ENCODE results near the gene AK6. TPM values are rescaled to one million over a fixed set of nuclear protein-coding genes. Genes with fewer than 3 reads are reported as not detected.

The AK6 gene
- total RNA-seq, 1 experiment from 2014 or later: 75.1 TPM

- BruUV-seq (replicated peaks): no TSS peak
- H3K9me3 Mint-ChIP-seq (ENCODE audit: unreplicated experiment): no peaks in the 10 kb centered on the region
- no peaks in the 10 kb centered on the region for H3K27me3 Mint-ChIP-seq (ENCODE audit: insufficient read depth, unreplicated experiment)
- intact Hi-C loops (cut with micrococcal nuclease; ENCODE audit: unreplicated experiment): no loop called here
- TF ChIP-seq CTCF (IDR thresholded peaks at IDR 0.05; ENCODE audit: insufficient read depth in 1 of 2, low read depth in 1 of 2, low read length in 1 of 2, severe bottlenecking in 1 of 2, unreplicated experiment in 1 of 2): no peak
- H3K4me1 Mint-ChIP-seq (ENCODE audit: low read depth, unreplicated experiment): no peaks in the 10 kb centered on the region
- H3K4me1 ChIP-seq: no peaks in the 10 kb centered on the region
- ChIA-PET POLR2A (no interaction called here), CTCF (no interaction called here)
- no peaks in the 10 kb centered on the region for H3K9me3 ChIP-seq
- H3K27me3 ChIP-seq (replicated peaks; ENCODE audit: control insufficient read depth, insufficient read depth, low read length): no peaks in the 10 kb centered on the region
- H3K36me3 ChIP-seq (ENCODE audit: control insufficient read depth, insufficient read depth, low read length): 0 out of 2 replicates have a peak, but pooled peaks cover 1% of the 10 kb centered on the region
- no peak overlapping the region for H3K4me3 Mint-ChIP-seq (ENCODE audit: unreplicated experiment)
- no peak overlapping the region for H3K4me3 ChIP-seq (ENCODE audit: low read depth, low read length)
- no peak for DNase-seq
- peaks cover 51% of the 10 kb centered on the region for H3K36me3 Mint-ChIP-seq (ENCODE audit: insufficient read depth, unreplicated experiment)
- no peak overlapping the region for H3K27ac Mint-ChIP-seq (ENCODE audit: unreplicated experiment)
Observed at GRCh38 chr5:69350664-69351063, 18.7 kb downstream of the AK6 start.

GRCh38 chr5:69343083-69343482, 26.2 kb downstream of the AK6 start:
- H3K4me3 Mint-ChIP-seq (ENCODE audit: unreplicated experiment): no peak overlapping the region
- ChIA-PET POLR2A (interaction anchor here (0.6 kb wide), 1 partner anchor 53 kb away, joined by 3 read pairs; no protein-coding TSS in a partner anchor), CTCF (interaction anchor here (1.1 kb wide), 1 partner anchor 9 kb away, joined by 5 read pairs; no protein-coding TSS in a partner anchor)
- no peaks in the 10 kb centered on the region for H3K27me3 ChIP-seq (replicated peaks; ENCODE audit: control insufficient read depth, insufficient read depth, low read length)
- no peak overlapping the region for H3K4me3 ChIP-seq (ENCODE audit: low read depth, low read length)
- H3K4me1 Mint-ChIP-seq (ENCODE audit: low read depth, unreplicated experiment): no peaks in the 10 kb centered on the region
- H3K36me3 ChIP-seq (ENCODE audit: control insufficient read depth, insufficient read depth, low read length): no peaks in the 10 kb centered on the region
- H3K9me3 ChIP-seq: no peaks in the 10 kb centered on the region
- H3K27me3 Mint-ChIP-seq (ENCODE audit: insufficient read depth, unreplicated experiment): no peaks in the 10 kb centered on the region
- DNase-seq: no peak
- H3K9me3 Mint-ChIP-seq (ENCODE audit: unreplicated experiment): no peaks in the 10 kb centered on the region
- TF ChIP-seq CTCF (IDR thresholded peaks at IDR 0.05; ENCODE audit: insufficient read depth in 1 of 2, low read depth in 1 of 2, low read length in 1 of 2, severe bottlenecking in 1 of 2, unreplicated experiment in 1 of 2): no peak
- no peaks in the 10 kb centered on the region for H3K4me1 ChIP-seq
- intact Hi-C loops (cut with micrococcal nuclease; ENCODE audit: unreplicated experiment): no loop called here
- no TSS peak for BruUV-seq (replicated peaks)
- H3K36me3 Mint-ChIP-seq (ENCODE audit: insufficient read depth, unreplicated experiment): peaks cover 5% of the 10 kb centered on the region
- no peak overlapping the region for H3K27ac Mint-ChIP-seq (ENCODE audit: unreplicated experiment)

GRCh38 chr5:69341520-69342161, 27.7 kb downstream of the AK6 start:
- no peaks in the 10 kb centered on the region for H3K27me3 ChIP-seq (replicated peaks; ENCODE audit: control insufficient read depth, insufficient read depth, low read length)
- H3K9me3 ChIP-seq: no peaks in the 10 kb centered on the region
- no peaks in the 10 kb centered on the region for H3K4me1 Mint-ChIP-seq (ENCODE audit: low read depth, unreplicated experiment)
- no peak overlapping the region for H3K4me3 Mint-ChIP-seq (ENCODE audit: unreplicated experiment)
- no peaks in the 10 kb centered on the region for H3K27me3 Mint-ChIP-seq (ENCODE audit: insufficient read depth, unreplicated experiment)
- intact Hi-C loops (cut with micrococcal nuclease; ENCODE audit: unreplicated experiment): no loop called here
- H3K36me3 ChIP-seq (ENCODE audit: control insufficient read depth, insufficient read depth, low read length): no peaks in the 10 kb centered on the region
- TF ChIP-seq CTCF (IDR thresholded peaks at IDR 0.05; ENCODE audit: insufficient read depth in 1 of 2, low read depth in 1 of 2, low read length in 1 of 2, severe bottlenecking in 1 of 2, unreplicated experiment in 1 of 2): no peak
- no peak overlapping the region for H3K27ac Mint-ChIP-seq (ENCODE audit: unreplicated experiment)
- ChIA-PET POLR2A (no interaction called here), CTCF (no interaction called here)
- no peak overlapping the region for H3K4me3 ChIP-seq (ENCODE audit: low read depth, low read length)
- no TSS peak for BruUV-seq (replicated peaks)
- H3K4me1 ChIP-seq: no peaks in the 10 kb centered on the region
- H3K9me3 Mint-ChIP-seq (ENCODE audit: unreplicated experiment): no peaks in the 10 kb centered on the region
- DNase-seq: no peak
- H3K36me3 Mint-ChIP-seq (ENCODE audit: insufficient read depth, unreplicated experiment): peaks cover 5% of the 10 kb centered on the region
